HG03139 (cell line): ENCODE data around the gene ADGB.
"Not testable (repeated sequence)": the region's sequence is repeated elsewhere in the genome, so short reads cannot be mapped to it uniquely, and the experiment has no call there.

Experiments used
- ATAC-seq: cut with Tn5 transposase; IDR thresholded peaks from one replicate; pipeline ENCODE4 v1.9.1; 2021; ENCODE audit not compliant: unreplicated experiment

ADGB gene

GRCh38 chr6:146598772-146599405 is at the start of gene ADGB:
TSS of gene ADGB (plus strand) at chr6:146598972. CDS start at chr6:146599041, 69 bp downstream.
- ATAC-seq, result no peak

- no peak for ATAC-seq
Measured at GRCh38 chr6:146550911-146551310, 47.9 kb upstream of the ADGB start.

GRCh38 chr6:146551545-146551944 is 47.2 kb upstream of the ADGB start:
- no peak for ATAC-seq

- ATAC-seq, result no peak
Measured at GRCh38 chr6:146553377-146554135, 45.2 kb upstream of the ADGB start.

GRCh38 chr6:146560607-146561006 is 38.2 kb upstream of the ADGB start:
- ATAC-seq, result no peak

GRCh38 chr6:146566661-146567060 is 32.1 kb upstream of the ADGB start:
- not testable (repeated sequence) for ATAC-seq

- not testable (repeated sequence) for ATAC-seq
Measured at GRCh38 chr6:146568619-146569018, 30.2 kb upstream of the ADGB start.

GRCh38 chr6:146574211-146574610 is 24.6 kb upstream of the ADGB start:
- no peak for ATAC-seq

- ATAC-seq, result no peak
Measured at GRCh38 chr6:146578054-146578453, 20.7 kb upstream of the ADGB start.

GRCh38 chr6:146581968-146582367 is 16.8 kb upstream of the ADGB start:
- no peak for ATAC-seq

GRCh38 chr6:146582857-146583256 is 15.9 kb upstream of the ADGB start:
- no peak for ATAC-seq

- no peak for ATAC-seq
Measured at GRCh38 chr6:146583966-146584365, 14.8 kb upstream of the ADGB start.

GRCh38 chr6:146587459-146587858 is 11.3 kb upstream of the ADGB start:
- no peak for ATAC-seq

GRCh38 chr6:146590492-146590891 is 8.3 kb upstream of the ADGB start:
- ATAC-seq, result no peak

GRCh38 chr6:146592451-146592850 is 6.3 kb upstream of the ADGB start:
- ATAC-seq, result no peak

- ATAC-seq, result no peak
Measured at GRCh38 chr6:146593986-146594385, 4.8 kb upstream of the ADGB start.

- ATAC-seq, result no peak
Measured at GRCh38 chr6:146594495-146594894, 4.3 kb upstream of the ADGB start.

- ATAC-seq, result no peak
Measured at GRCh38 chr6:146595972-146596731, 2.6 kb upstream of the ADGB start.

- no peak for ATAC-seq
Measured at GRCh38 chr6:146601352-146601751, 2.6 kb downstream of the ADGB start.

GRCh38 chr6:146602526-146602925 is 3.8 kb downstream of the ADGB start:
- no peak for ATAC-seq

- ATAC-seq, result no peak
Measured at GRCh38 chr6:146613947-146614346, 15.2 kb downstream of the ADGB start.

GRCh38 chr6:146620655-146621054 is 21.9 kb downstream of the ADGB start:
- ATAC-seq, result no peak
